Dendritic cell treated with granulocyte-macrophage colony-stimulating factor and Interleukin-4, amounts not matched to agents 40 ng/mL and 50 ng/mL, for 4 days (primary cell): Measurements from ENCODE around the gene AIFM3.

ENCODE experiments used
- H3K27ac Mint-ChIP-seq: one replicate; pipeline ENCODE4 v1.8.0; 2022; ENCODE audit warnings: mild to moderate bottlenecking, mixed read lengths
- H3K27me3 Mint-ChIP-seq: one replicate; pipeline ENCODE4 v1.8.0; 2022; ENCODE audit warnings: mild to moderate bottlenecking, mixed read lengths
- H3K36me3 Mint-ChIP-seq: one replicate; pipeline ENCODE4 v1.8.0; 2022; ENCODE audit warnings: low read depth, mixed read lengths
- H3K4me1 Mint-ChIP-seq: one replicate; pipeline ENCODE4 v1.8.0; 2022; ENCODE audit warnings: low read depth, mixed read lengths
- H3K4me3 Mint-ChIP-seq: one replicate; pipeline ENCODE4 v1.8.0; 2022; ENCODE audit warnings: mild to moderate bottlenecking, moderate library complexity, mixed read lengths
- H3K9me3 Mint-ChIP-seq: one replicate; pipeline ENCODE4 v1.8.0; 2022; ENCODE audit warnings: mixed read lengths
- intact Hi-C: fragments of 100-400 bp; cut with micrococcal nuclease; formaldehyde crosslinking; loops from one replicate; pipeline ENCODE4 v1.15.0; 2022

Gene AIFM3

DNA sequence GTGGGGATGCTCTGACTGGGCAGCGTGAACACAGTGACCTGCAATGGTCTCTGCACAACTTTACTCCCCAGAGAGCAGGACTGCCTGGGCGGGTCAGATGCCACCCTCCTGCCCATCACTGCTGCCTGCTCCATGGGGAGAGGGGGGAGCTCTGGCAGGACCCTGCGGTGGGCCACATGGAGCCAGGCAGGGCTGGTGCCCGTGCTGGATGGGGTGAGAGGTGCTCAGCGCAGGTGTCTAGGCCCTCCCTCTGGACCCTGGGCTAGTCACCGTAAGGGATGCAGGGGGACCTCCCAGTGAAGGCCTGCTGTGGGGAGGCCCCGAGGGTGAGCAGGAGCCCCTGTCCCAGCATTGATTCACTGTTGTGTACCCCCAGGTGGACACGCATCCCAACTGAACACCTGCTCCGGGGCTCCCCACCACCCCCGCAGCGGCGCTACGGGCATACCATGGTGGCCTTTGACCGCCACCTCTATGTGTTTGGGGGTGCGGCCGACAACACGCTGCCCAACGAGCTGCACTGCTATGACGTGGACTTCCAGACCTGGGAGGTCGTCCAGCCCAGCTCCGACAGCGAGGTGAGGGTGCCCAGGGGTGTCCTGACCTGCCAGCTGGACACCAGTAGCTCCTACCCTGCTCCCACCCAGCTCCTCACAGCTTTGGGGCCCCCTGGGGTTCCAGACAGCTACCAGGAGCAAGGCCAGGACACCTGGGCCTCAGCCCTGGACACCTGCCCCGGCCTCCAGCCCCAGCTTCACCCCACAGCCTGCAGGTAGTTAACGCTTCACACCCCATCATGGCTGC is 24.4 kb downstream of the AIFM3 start:
- Mint-ChIP-seq H3K4me1 (peaks cover 6% of the 10 kb centered on the region), H3K9me3 (no peaks in the 10 kb centered on the region), H3K36me3 (peaks cover 100% of the 10 kb centered on the region), H3K27me3 (no peaks in the 10 kb centered on the region), H3K4me3 (no peak overlapping the region), H3K27ac (no peak overlapping the region)
- intact Hi-C loops: no loop called here

GRCh38 chr22:20992056-20992442 is 25.0 kb downstream of the AIFM3 start:
- peaks cover 6% of the 10 kb centered on the region for H3K4me1 Mint-ChIP-seq
- no peaks in the 10 kb centered on the region for H3K9me3 Mint-ChIP-seq
- H3K4me3 Mint-ChIP-seq: no peak overlapping the region
- intact Hi-C loops: no loop called here
- peaks cover 100% of the 10 kb centered on the region for H3K36me3 Mint-ChIP-seq
- H3K27ac Mint-ChIP-seq: no peak overlapping the region
- no peaks in the 10 kb centered on the region for H3K27me3 Mint-ChIP-seq

GRCh38 chr22:20992456-20993303 is 25.6 kb downstream of the AIFM3 start:
- Mint-ChIP-seq H3K4me3 (no peak overlapping the region), H3K27ac (no peak overlapping the region), H3K4me1 (peaks cover 6% of the 10 kb centered on the region), H3K36me3 (peaks cover 100% of the 10 kb centered on the region), H3K9me3 (no peaks in the 10 kb centered on the region), H3K27me3 (no peaks in the 10 kb centered on the region)
- intact Hi-C loops: no loop called here

DNA sequence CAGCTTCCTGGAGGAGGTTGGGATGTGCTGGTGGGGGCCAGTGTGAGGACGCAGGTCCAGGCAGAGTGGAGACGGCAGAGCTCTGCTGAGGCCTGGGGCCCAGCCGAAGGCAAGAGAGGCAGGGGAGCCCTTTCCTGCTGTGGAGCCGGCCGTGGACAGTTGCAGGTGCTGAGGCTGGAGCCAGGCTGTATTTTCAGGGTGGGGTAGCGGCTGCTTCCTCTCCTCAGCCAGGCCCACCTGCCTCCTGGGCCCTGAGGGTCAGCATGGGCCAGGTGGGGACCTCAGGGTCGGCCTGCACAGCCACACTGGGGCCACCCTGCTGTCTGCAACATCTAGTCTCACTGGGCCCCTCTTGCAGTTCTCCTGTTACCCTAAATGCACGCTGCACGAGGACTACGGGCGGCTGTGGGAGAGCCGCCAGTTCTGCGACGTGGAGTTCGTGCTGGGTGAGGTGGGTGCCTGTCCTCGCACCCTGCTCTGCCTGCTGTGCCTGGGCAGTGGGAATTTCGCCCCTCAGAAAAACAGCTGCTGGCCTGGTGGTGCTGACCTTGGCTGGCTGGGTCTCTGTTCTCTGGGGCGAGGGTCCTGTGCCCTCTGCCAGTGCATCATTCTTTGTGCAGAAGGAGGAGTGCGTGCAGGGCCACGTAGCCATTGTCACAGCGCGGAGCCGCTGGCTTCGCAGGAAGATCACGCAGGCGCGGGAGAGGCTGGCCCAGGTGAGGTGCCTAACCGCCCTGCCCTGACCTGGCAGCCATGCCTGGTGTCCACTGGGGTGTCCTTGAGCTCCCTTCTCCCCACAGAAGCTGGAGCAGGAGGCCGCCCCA is 26.5 kb downstream of the AIFM3 start:
- H3K36me3 Mint-ChIP-seq: peaks cover 100% of the 10 kb centered on the region

GRCh38 chr22:20994128-20994901 is 27.3 kb downstream of the AIFM3 start:
- Mint-ChIP-seq H3K27ac (no peak overlapping the region), H3K36me3 (peaks cover 100% of the 10 kb centered on the region), H3K4me1 (peaks cover 9% of the 10 kb centered on the region), H3K27me3 (no peaks in the 10 kb centered on the region), H3K4me3 (no peak overlapping the region), H3K9me3 (no peaks in the 10 kb centered on the region)
- intact Hi-C loops: no loop called here

More for the DNA sequence above, 26.5 kb downstream of the AIFM3 start:
- peaks cover 13% of the 10 kb centered on the region for H3K4me1 Mint-ChIP-seq
- intact Hi-C loops: no loop called here
- no peak overlapping the region for H3K27ac Mint-ChIP-seq
- no peaks in the 10 kb centered on the region for H3K27me3 Mint-ChIP-seq
- no peak overlapping the region for H3K4me3 Mint-ChIP-seq
- H3K9me3 Mint-ChIP-seq: no peaks in the 10 kb centered on the region

- H3K27me3 Mint-ChIP-seq: no peaks in the 10 kb centered on the region
- peaks cover 12% of the 10 kb centered on the region for H3K4me1 Mint-ChIP-seq
- H3K36me3 Mint-ChIP-seq: peaks cover 100% of the 10 kb centered on the region
- no peaks in the 10 kb centered on the region for H3K9me3 Mint-ChIP-seq
- H3K27ac Mint-ChIP-seq: no peak overlapping the region
- intact Hi-C loops: no loop called here
- H3K4me3 Mint-ChIP-seq: no peak overlapping the region
Measured at GRCh38 chr22:20994902-20995241, 27.8 kb downstream of the AIFM3 start.

DNA sequence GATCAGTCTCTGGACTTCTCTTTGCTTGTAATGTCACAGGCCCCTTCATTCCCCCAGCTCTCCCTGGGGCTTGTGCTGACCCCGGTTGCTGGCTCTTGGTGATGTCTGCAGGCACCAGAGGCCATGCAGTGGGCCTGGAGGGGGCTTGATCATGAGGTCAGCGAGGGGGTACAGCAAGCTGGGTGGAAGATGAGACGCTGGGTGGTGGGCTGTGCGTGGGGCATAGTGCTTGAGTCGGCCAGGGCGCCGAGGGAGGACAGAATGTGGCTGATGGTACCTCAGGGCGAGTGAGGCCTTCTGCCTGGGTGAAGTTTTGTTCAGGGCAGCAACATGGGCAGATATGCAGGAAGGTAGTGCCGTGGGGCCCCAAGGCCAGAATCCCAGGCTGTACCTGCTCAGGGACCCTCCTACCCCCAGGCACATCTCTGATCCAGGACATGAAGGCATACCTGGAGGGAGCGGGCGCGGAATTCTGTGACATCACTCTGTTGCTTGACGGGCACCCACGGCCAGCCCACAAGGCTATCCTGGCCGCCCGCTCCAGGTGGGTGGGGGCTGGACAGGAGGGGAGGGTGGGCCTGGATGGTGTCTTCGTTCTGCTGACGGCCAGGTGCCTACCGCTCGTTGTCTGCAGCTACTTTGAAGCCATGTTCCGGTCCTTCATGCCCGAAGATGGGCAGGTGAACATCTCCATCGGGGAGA is 28.4 kb downstream of the AIFM3 start:
- no peaks in the 10 kb centered on the region for H3K9me3 Mint-ChIP-seq
- H3K36me3 Mint-ChIP-seq: peaks cover 100% of the 10 kb centered on the region
- intact Hi-C loops: no loop called here
- H3K4me3 Mint-ChIP-seq: no peak overlapping the region
- peaks cover 18% of the 10 kb centered on the region for H3K4me1 Mint-ChIP-seq
- H3K27me3 Mint-ChIP-seq: no peaks in the 10 kb centered on the region
- no peak overlapping the region for H3K27ac Mint-ChIP-seq

- H3K27ac Mint-ChIP-seq: no peak overlapping the region
- no peaks in the 10 kb centered on the region for H3K27me3 Mint-ChIP-seq
- peaks cover 99% of the 10 kb centered on the region for H3K36me3 Mint-ChIP-seq
- peaks cover 24% of the 10 kb centered on the region for H3K4me1 Mint-ChIP-seq
- intact Hi-C loops: no loop called here
- no peak overlapping the region for H3K4me3 Mint-ChIP-seq
- H3K9me3 Mint-ChIP-seq: no peaks in the 10 kb centered on the region
Measured at GRCh38 chr22:20996031-20996410, 29.0 kb downstream of the AIFM3 start.

- intact Hi-C loops: no loop called here
- H3K36me3 Mint-ChIP-seq: peaks cover 99% of the 10 kb centered on the region
- no peak overlapping the region for H3K4me3 Mint-ChIP-seq
- H3K27ac Mint-ChIP-seq: no peak overlapping the region
- H3K27me3 Mint-ChIP-seq: no peaks in the 10 kb centered on the region
- no peaks in the 10 kb centered on the region for H3K9me3 Mint-ChIP-seq
- H3K4me1 Mint-ChIP-seq: peaks cover 30% of the 10 kb centered on the region
Measured at GRCh38 chr22:20996598-20997535, 29.8 kb downstream of the AIFM3 start.

GRCh38 chr22:20997536-20998257 is 30.6 kb downstream of the AIFM3 start:
- intact Hi-C loops: no loop called here
- no peaks in the 10 kb centered on the region for H3K9me3 Mint-ChIP-seq
- peaks cover 32% of the 10 kb centered on the region for H3K4me1 Mint-ChIP-seq
- no peak overlapping the region for H3K27ac Mint-ChIP-seq
- peaks cover 96% of the 10 kb centered on the region for H3K36me3 Mint-ChIP-seq
- H3K27me3 Mint-ChIP-seq: no peaks in the 10 kb centered on the region
- no peak overlapping the region for H3K4me3 Mint-ChIP-seq

- H3K4me3 Mint-ChIP-seq: no peak overlapping the region
- H3K36me3 Mint-ChIP-seq: peaks cover 86% of the 10 kb centered on the region
- H3K27me3 Mint-ChIP-seq: no peaks in the 10 kb centered on the region
- H3K4me1 Mint-ChIP-seq: peaks cover 40% of the 10 kb centered on the region
- intact Hi-C loops: no loop called here
- no peak overlapping the region for H3K27ac Mint-ChIP-seq
- no peaks in the 10 kb centered on the region for H3K9me3 Mint-ChIP-seq
Measured at GRCh38 chr22:20998411-20999336, 31.6 kb downstream of the AIFM3 start.
